GM18520 (cell line): ENCODE measurements around the gene MDK.
A peak's percentile ranks its signal among the peaks of the same experiment; 100 is the strongest.

ENCODE experiments used
- ATAC-seq: cut with Tn5 transposase; IDR thresholded peaks from one replicate; pipeline ENCODE4 v1.9.1; 2021; ENCODE audit not compliant: unreplicated experiment

The MDK gene

GRCh38 chr11:46382646-46383403, 1.4 kb downstream of the MDK start:
- ATAC-seq = no peak

- no peak for ATAC-seq
Observed at GRCh38 chr11:46383404-46383758, 1.9 kb downstream of the MDK start.

GRCh38 chr11:46383974-46384701, 2.7 kb downstream of the MDK start:
- no peak for ATAC-seq

- no peak for ATAC-seq
Observed at GRCh38 chr11:46385169-46386004, 3.9 kb downstream of the MDK start.

GRCh38 chr11:46386005-46386578, 4.6 kb downstream of the MDK start:
- no peak for ATAC-seq

- ATAC-seq = no peak
Observed at GRCh38 chr11:46386674-46387073, 5.2 kb downstream of the MDK start.

GRCh38 chr11:46387456-46387855, 6.0 kb downstream of the MDK start:
- no peak for ATAC-seq

GRCh38 chr11:46387919-46388618, 6.6 kb downstream of the MDK start:
- no peak for ATAC-seq

GRCh38 chr11:46388619-46389449, 7.4 kb downstream of the MDK start:
- ATAC-seq = no peak

GRCh38 chr11:46389450-46390330, 8.2 kb downstream of the MDK start:
- peak; percentile 32 for ATAC-seq

GRCh38 chr11:46390331-46391171, 9.1 kb downstream of the MDK start:
- no peak for ATAC-seq

GRCh38 chr11:46391186-46391577, 9.7 kb downstream of the MDK start:
- ATAC-seq = no peak

GRCh38 chr11:46391578-46392420, 10.3 kb downstream of the MDK start, which contains the start of gene CHRM4:
Gene CHRM4 (minus strand): TSS chr11:46391776. CDS start chr11:46386557, 5,219 bp downstream.
- ATAC-seq = no peak

- ATAC-seq = peak; percentile 36
Observed at GRCh38 chr11:46392421-46393230, 11.2 kb downstream of the MDK start.

- no peak for ATAC-seq
Observed at GRCh38 chr11:46393231-46393616, 11.8 kb downstream of the MDK start.

- ATAC-seq = no peak
Observed at GRCh38 chr11:46393759-46394158, 12.3 kb downstream of the MDK start.
